ENCODE results near the gene TAF6.

The TAF6 gene

GRCh38 chr7:100091411-100092181 lies 27.6 kb downstream of the TAF6 start:
- DNase-seq: no peak

- no peak for DNase-seq
Observed at GRCh38 chr7:100090527-100091410, 28.4 kb downstream of the TAF6 start.

GRCh38 chr7:100089458-100090196 lies 29.5 kb downstream of the TAF6 start:
- no peak for DNase-seq

- peak; percentile 64 for DNase-seq
Observed at GRCh38 chr7:100088621-100089457, 30.3 kb downstream of the TAF6 start, which contains the start of gene COPS6. TSS of gene COPS6 (plus strand) at chr7:100088969. CDS start at chr7:100088991, 22 bp downstream.

- no peak for DNase-seq
Observed at GRCh38 chr7:100088095-100088620, 31.0 kb downstream of the TAF6 start.

- DNase-seq: no peak
Observed at GRCh38 chr7:100087055-100087750, 32.0 kb downstream of the TAF6 start.

- DNase-seq: no peak
Observed at GRCh38 chr7:100085515-100085914, 33.6 kb downstream of the TAF6 start.

- no peak for DNase-seq
Observed at GRCh38 chr7:100082978-100083377, 36.2 kb downstream of the TAF6 start.

- DNase-seq: peak; percentile 98
Observed at GRCh38 chr7:100081535-100082102, 37.5 kb downstream of the TAF6 start, which contains the start of gene ZNF3. TSS of gene ZNF3 (minus strand) at chr7:100081723. CDS start at chr7:100077357, 4,366 bp downstream.

- DNase-seq: no peak
Observed at GRCh38 chr7:100080907-100081534, 38.1 kb downstream of the TAF6 start.

GRCh38 chr7:100079024-100079560 lies 40.1 kb downstream of the TAF6 start:
- DNase-seq: no peak

- no peak for DNase-seq
Observed at GRCh38 chr7:100077205-100077604, 42.0 kb downstream of the TAF6 start.

GRCh38 chr7:100075418-100075817 lies 43.7 kb downstream of the TAF6 start:
- no peak for DNase-seq

- DNase-seq: no peak
Observed at GRCh38 chr7:100074841-100075240, 44.3 kb downstream of the TAF6 start.

GRCh38 chr7:100072462-100072861 lies 46.7 kb downstream of the TAF6 start:
- DNase-seq: no peak

- DNase-seq: no peak
Observed at GRCh38 chr7:100071018-100071723, 48.0 kb downstream of the TAF6 start.

- no peak for DNase-seq
Observed at GRCh38 chr7:100069991-100070390, 49.2 kb downstream of the TAF6 start.

GRCh38 chr7:100066953-100067352 lies 52.2 kb downstream of the TAF6 start:
- no peak for DNase-seq

GRCh38 chr7:100065452-100066186 lies 53.5 kb downstream of the TAF6 start:
- DNase-seq: no peak
